ENCODE measurements around the gene ZNF610.

The ZNF610 gene

DNA sequence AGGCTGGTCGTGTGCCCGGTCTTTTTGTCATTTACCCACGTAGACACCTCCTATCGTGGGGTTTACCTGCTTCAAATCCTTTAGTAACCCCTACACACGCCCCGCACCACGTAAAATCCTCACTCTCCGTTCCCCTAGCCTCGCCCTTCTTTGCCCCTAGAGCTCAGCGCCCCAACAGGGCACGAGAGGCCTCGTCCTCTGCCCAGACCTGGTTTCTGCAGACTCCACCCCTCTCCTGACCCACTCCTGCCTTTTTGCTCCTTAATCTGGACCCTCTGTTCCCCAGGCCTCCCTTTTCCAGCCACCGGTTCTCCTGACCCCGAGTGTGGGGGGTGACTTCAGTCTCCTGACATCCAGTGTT, 62.0 kb downstream of the ZNF610 start:
- DNase-seq = no peak

DNA sequence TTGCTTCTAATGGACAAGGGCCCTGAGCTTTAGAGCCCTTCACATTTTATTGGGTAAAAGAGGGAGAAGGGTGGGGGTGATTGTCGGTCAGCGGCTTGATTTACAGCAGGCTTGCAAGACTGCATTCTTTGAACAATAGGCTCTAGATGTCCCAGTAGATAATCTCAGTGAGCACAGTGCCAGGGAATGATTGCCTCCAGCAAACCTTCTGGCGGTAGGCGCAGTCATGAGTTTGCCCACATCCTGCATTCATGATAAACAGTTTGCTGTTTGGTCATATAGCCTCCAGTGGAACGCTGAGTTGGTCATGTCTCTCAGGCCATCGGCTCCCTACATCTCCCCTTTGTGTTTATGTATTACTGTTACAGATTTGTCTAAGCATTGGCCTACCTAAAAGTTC, 74.2 kb downstream of the ZNF610 start:
- DNase-seq = no peak

DNA sequence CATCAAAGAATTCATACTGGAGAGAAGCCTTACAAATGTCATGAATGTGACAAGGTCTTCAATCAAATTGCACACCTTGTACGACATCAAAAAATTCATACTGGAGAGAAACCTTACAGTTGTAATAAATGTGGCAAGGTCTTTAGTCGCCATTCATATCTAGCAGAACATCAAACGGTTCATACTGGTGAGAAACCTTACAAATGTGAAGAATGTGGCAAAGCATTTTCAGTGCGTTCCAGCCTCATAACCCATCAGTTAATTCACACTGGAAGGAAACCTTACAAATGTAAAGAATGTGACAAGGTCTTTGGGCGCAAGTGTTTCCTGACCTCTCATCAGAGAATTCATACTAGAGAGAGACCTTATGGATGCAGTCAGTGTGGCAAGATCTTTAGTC, 79.7 kb downstream of the ZNF610 start:
- DNase-seq = no peak

Measured in NCI-H510A treated with DMSO at 0.1 percent for 48 hours (cell line).